Left renal pelvis (tissue), 4 donors: Measurements from ENCODE around the gene PIK3CD. TPM values are rescaled to one million over a fixed set of nuclear protein-coding genes. Genes with fewer than 3 reads are reported as not detected.
"Not testable (repeated sequence)": the region's sequence is repeated elsewhere in the genome, so short reads cannot be mapped to it uniquely, and the experiment has no call there.

Source experiments
- DNase-seq, 4 donors: peaks; one replicate each; pipeline ENCODE4 v3.0.0-alpha.2; 2013; ENCODE audit warnings: low read depth in 4 of 4, low spot score in 3 of 4
- polyA plus RNA-seq, 4 donors: library from polyadenylated mRNA; unstranded; fragments of 120-200 nt; gene quantifications; one replicate each; pipeline ENCODE4 v1.2.1, GENCODE V29; 2013; ENCODE audit not compliant: insufficient read length in 4 of 4

Gene PIK3CD
- polyA plus RNA-seq, 4 donors = 3.6 to 8.9 (median 6.0) TPM

GRCh38 chr1:9687120-9687873, 35.8 kb downstream of the PIK3CD start:
- peak in 1 of 4 donors; percentile 35 for DNase-seq

- DNase-seq = no peak
These were observed 36.5 kb downstream of the PIK3CD start for GRCh38 chr1:9687874-9688582.

GRCh38 chr1:9688599-9688998, 37.1 kb downstream of the PIK3CD start:
- no peak for DNase-seq

- DNase-seq = peak in 1 of 4 donors; percentile 12
These were observed 37.6 kb downstream of the PIK3CD start for GRCh38 chr1:9689011-9689706.

- no peak for DNase-seq
These were observed 38.4 kb downstream of the PIK3CD start for GRCh38 chr1:9689971-9690381.

GRCh38 chr1:9690440-9691107, 39.0 kb downstream of the PIK3CD start:
- no peak for DNase-seq

GRCh38 chr1:9691108-9691445, 39.5 kb downstream of the PIK3CD start:
- no peak for DNase-seq

GRCh38 chr1:9691691-9692090, 40.2 kb downstream of the PIK3CD start:
- no peak for DNase-seq

GRCh38 chr1:9696793-9697192, 45.3 kb downstream of the PIK3CD start:
- no peak for DNase-seq

- no peak for DNase-seq
These were observed 47.8 kb downstream of the PIK3CD start for GRCh38 chr1:9699361-9699760.

- no peak for DNase-seq
These were observed 48.8 kb downstream of the PIK3CD start for GRCh38 chr1:9700340-9700739.

GRCh38 chr1:9701665-9702064, 50.1 kb downstream of the PIK3CD start:
- DNase-seq = no peak

- DNase-seq = no peak
These were observed 51.6 kb downstream of the PIK3CD start for GRCh38 chr1:9703165-9703509.

- no peak for DNase-seq
These were observed 52.1 kb downstream of the PIK3CD start for GRCh38 chr1:9703681-9704080.

GRCh38 chr1:9705337-9706093, 54.0 kb downstream of the PIK3CD start:
- no peak for DNase-seq

- no peak for DNase-seq
These were observed 54.6 kb downstream of the PIK3CD start for GRCh38 chr1:9706178-9706577.

- no peak for DNase-seq
These were observed 58.5 kb downstream of the PIK3CD start for GRCh38 chr1:9710037-9710436.

- DNase-seq = no peak
These were observed 60.0 kb downstream of the PIK3CD start for GRCh38 chr1:9711466-9712020.

GRCh38 chr1:9712767-9713166, 61.2 kb downstream of the PIK3CD start:
- not testable (repeated sequence) for DNase-seq

GRCh38 chr1:9714257-9714718, 62.8 kb downstream of the PIK3CD start:
- DNase-seq = no peak
